Cerebellar cortex (tissue), 1 donor: ENCODE data around the gene NPR1.
"Not testable (repeated sequence)": the region's sequence is repeated elsewhere in the genome, so short reads cannot be mapped to it uniquely, and the experiment has no call there.

Experiments
- DNase-seq: peaks from one replicate; pipeline ENCODE4 v3.0.0-alpha.2; 2015; ENCODE audit warnings: low spot score

Gene NPR1

GRCh38 chr1:153678519-153679336 is at the start of gene NPR1:
Gene NPR1, plus strand, starts transcription at chr1:153678688. Its CDS starts 421 bp downstream, at chr1:153679109.
- DNase-seq, result no peak

DNA sequence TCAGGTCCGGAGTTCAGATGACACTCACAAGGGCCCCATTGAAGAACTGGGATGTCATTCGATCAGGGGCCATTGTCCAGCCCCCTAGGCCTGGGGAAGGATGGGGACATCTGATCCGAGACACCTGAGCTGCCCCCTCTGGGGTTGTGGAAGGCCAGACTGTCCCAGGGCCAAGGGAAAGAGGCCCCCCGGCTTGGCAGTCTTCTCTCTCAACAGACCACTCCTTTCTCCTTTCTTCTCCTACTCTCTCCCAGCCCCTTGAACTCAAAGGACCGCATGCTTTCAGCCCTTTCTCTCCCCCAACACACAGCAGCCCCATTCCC is 49.2 kb upstream of the NPR1 start:
- no peak for DNase-seq

DNA sequence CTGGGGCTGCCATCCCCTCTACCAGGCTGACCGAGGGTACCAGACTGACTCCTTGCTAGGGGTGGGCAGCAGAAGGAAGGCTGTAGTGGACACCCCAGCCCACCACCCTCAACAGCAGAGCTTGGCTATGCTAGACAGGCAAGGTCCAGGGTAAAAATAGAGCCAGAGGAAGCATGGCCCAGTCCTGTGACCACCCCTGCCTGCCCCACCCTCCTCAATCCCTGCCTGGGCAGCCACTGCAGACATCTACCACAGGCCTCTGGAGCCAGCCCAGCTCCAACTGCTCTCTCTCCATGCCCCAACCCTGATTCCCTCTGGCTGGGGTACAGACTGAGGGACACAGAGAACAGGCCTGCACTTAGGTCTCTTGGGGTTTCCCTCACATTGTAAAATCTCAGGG is 48.5 kb upstream of the NPR1 start:
- no peak for DNase-seq

DNA sequence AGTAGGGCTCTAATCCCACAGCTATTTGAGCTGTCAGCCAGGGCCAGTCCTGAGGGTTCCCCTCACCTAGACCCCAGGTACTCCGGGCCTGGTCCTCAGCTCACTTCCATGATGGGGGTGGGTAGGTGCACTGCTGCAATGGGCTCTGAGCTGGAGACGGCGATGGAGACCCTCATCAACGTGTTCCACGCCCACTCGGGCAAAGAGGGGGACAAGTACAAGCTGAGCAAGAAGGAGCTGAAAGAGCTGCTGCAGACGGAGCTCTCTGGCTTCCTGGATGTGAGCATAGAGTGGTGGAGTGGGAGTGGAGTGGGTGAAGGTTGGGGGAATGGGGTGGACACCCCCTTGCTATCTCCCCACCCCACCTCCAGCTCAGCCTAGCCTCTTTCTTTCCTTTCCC is 48.1 kb upstream of the NPR1 start:
- no peak for DNase-seq

DNA sequence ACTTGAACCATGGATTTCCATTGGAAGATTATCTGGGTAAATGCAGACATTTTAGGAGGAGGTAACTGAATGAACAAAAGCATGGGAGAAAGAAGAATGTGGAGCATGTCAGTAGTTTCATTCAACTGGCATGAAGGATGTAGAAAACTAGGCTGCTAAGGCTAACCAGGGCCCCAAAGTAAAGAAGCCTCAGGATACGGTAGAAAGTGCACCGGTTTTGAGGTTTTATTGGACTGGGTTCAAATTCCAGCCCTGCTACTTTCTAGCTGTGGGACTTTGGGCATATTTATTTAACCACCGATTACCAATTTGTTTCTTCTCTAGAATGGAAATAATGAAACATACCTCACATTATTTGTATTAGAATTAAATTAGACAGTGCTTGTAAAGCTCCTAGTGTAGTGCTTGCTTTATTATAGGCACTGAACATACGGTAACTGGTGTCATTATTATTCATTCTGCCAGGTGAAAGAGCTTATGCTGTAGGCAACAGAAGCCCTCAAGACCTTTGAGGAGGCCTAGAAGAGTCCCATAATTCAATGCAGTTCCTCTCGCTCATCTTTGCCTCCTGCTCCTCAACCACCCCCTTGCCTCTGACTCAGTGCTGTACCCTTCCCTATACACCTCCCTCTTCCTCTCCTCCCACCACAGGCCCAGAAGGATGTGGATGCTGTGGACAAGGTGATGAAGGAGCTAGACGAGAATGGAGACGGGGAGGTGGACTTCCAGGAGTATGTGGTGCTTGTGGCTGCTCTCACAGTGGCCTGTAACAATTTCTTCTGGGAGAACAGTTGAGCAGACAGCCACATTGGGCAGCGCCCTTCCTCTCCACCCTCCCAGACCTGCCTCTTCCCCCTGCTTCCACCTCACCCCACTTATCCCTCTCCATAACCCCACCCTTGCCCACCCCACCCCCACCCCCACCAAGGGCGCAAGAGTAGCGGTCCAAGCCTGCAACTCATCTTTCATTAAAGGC is 47.2 kb upstream of the NPR1 start:
- no peak for DNase-seq

DNA sequence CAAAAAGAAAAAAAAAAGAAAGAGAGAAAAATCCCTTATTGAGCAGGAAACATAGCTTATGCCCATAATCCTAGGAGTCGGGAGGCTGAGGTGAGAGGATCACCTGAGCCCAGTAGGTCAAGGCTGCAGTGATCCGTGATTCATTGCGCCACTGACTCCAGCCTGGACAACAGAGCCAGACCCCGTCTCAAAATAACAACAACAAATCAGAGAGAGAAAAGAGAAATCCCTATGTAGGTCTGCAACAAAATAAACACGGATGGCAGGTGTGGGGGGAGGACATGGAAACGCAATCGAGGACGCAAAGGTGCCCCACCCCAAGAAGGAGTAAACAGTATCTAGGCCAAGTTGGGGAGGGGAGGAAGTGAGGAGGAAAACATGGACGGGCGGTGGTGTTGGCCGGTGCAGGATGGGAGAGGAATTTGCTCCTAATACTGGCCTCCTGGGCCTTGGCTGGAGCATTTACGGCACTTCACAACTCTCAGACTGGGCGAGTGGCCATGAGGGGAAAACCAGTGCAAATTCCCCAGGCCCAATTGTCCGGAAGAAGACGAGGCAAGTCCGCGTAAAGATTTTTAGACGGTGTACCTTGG is 45.2 kb upstream of the NPR1 start:
- DNase-seq, result no peak

DNA sequence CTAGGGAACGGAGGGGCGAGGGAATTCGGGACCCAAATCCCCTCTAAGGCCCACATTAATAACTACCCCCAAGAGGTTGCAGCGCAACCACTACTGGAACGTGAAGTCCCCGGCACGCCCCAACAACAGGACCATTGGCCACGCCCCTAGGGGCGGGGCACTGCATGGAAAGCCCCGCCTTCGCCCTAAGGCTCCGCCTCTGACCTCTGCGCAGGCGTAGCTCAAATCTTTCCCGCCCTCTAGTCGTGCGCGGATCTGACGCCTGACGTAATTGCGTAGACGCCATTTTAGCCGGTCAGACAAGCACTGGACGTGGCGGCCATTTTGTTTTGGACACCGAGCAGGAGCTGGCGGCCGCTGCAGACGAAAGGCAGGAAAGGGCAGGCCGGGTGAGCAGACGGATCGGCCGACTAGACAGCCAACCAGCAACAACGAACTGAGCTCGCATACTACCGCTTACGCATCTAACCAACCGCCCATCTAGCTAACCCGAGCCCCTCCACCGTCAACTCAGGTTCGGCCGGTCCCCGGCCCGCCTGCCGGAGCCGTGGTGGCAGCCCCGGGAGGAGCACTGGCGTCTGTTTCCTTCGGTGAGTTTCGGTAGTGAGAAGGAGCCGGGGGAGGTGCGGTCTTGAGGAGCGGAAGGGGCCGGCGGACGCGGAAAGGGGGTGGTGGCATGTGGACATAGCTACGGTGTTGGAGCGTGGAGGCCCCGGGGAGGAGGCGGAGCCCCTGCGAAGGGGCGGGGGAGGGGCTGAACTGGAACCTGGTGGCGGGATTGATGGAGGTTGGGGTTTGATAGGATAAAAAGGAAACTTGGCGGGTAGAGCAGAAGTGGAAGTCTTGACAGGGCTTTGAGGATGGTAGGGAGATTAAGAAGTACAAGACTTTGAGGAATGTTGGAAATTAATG is 44.5 kb upstream of the NPR1 start, which contains the start of gene CHTOP:
TSS of gene CHTOP (plus strand) at position 313 of the 912 bp plus-strand sequence. CDS start 2,523 bp downstream, outside the sequence.
- DNase-seq, result peak; percentile 99

- DNase-seq, result no peak
Measured at GRCh38 chr1:153635872-153636271, 42.6 kb upstream of the NPR1 start.

DNA sequence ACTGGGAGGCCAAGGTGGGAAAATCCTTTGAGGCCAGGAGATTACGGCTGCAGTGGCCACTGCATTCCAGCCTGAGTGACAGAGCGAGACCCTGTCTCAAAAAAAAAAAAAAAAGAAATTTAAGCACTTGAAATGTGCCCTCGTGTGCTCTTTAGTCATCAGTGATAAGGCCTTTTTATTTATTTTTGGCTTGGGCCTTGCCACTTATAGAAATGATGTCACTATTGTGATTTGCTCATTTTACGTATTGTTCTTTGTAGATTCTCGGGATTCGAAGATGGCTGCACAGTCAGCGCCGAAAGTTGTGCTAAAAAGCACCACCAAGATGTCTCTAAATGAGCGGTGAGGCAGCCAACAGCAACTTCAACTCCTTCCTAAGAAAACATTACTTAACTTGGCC is 42.2 kb upstream of the NPR1 start:
- no peak for DNase-seq

DNA sequence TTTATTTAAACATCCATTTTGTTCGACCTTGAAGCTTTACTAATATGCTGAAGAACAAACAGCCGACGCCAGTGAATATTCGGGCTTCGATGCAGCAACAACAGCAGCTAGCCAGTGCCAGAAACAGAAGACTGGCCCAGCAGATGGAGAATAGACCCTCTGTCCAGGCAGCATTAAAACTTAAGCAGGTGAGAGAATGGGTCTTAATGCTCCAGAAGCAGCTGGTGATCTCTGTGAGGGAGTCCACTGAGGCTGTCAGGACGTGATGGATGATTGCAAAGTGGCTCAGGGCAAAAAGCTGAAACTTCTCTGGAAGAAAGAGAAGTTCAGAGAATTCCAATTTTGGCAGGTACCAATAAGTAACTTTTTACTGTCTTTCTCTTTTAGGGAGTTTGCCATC is 40.2 kb upstream of the NPR1 start:
- no peak for DNase-seq

- DNase-seq, result no peak
Measured at GRCh38 chr1:153639280-153639679, 39.2 kb upstream of the NPR1 start.

GRCh38 chr1:153640213-153640612 is 38.3 kb upstream of the NPR1 start:
- not testable (repeated sequence) for DNase-seq

GRCh38 chr1:153640861-153641260 is 37.6 kb upstream of the NPR1 start:
- DNase-seq, result no peak

- DNase-seq, result no peak
Measured at GRCh38 chr1:153642161-153642560, 36.3 kb upstream of the NPR1 start.

GRCh38 chr1:153643100-153643499 is 35.4 kb upstream of the NPR1 start:
- no peak for DNase-seq

GRCh38 chr1:153643816-153644215 is 34.7 kb upstream of the NPR1 start:
- DNase-seq, result no peak

GRCh38 chr1:153646672-153647345 is 31.7 kb upstream of the NPR1 start:
- DNase-seq, result no peak

DNA sequence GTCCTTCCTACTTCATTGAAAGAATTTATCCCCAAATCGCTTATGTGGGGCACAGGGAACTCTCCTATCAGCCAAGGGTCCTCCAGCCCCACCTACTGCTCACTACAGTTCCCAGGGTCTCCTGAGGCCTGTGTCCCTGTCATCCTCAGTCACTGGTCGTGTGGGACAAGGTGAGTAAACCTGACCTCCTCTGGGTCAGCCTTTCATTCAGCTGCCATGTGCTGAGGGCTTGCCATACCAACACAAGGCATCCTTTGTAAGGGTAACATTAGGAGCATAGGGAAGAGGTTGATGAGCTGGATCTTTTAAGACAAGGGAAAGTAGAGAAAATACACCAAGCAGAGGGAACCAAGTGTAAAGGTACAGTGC is 31.2 kb upstream of the NPR1 start:
- no peak for DNase-seq

- no peak for DNase-seq
Measured at GRCh38 chr1:153648000-153648643, 30.4 kb upstream of the NPR1 start.

DNA sequence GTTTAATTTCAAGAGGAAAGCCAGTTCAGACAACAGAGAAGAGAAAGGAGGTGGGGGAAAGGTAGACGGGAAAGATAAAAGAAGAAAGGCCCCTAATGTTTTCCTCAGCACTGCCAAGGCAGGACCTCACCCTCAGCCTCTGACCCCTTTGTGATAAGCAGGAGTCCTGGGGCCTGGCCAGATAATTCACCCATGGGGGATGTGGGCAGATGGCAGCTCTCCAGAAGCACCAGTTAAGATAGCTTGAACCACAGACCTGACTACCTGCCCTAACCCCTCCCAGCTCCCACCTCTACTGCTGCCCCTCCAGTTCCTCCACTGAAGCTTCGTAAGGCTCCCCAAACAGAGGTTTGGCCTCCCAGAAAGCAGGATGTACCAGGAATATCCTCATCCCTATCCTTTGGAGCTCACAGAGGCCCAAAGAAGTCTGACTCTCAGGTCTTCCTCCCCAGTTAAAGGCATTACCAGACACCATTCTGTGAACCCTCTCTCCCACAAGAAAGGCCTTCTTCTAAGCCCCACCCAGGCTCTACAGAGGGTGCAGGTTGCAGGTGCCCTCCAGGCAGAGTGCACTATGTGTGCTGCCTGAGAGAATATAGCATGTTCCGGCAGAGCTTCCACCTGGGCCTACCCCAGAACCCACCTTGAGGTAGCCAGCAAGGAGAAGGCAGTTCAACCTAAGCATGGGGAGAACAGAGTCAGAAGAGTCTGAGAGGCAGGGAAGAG is 29.2 kb upstream of the NPR1 start:
- DNase-seq, result no peak
